ENCODE measurements around the gene CEACAM21.

- no peak for TF ChIP-seq CTCF (IDR thresholded peaks at IDR 0.05)
- TF ChIP-seq ZFX (IDR thresholded peaks at IDR 0.05; ENCODE audit: borderline replicate concordance), result no peak
These were observed 21.1 kb upstream of the CEACAM21 start for GRCh38 chr19:41554907-41555306.
